H1 (cell line): ENCODE results near the gene GNAQ. TPM values are rescaled to one million over a fixed set of nuclear protein-coding genes. Genes with fewer than 3 reads are reported as not detected.

Source experiments
- ATF3 ChIP-seq: IDR thresholded peaks from 2 replicates; pipeline ENCODE4 v1.6.1; 2011; ENCODE audit warnings: low read depth, mild to moderate bottlenecking, low read length; ENCODE audit not compliant: insufficient read depth
- EP300 ChIP-seq, 2 experiments: IDR thresholded peaks; 1 replicate in 1 of 2; 2 replicates in 1 of 2; pipeline ENCODE4 v1.6.1; 2011 to 2012; ENCODE audit warnings: low read depth in 2 of 2, low read length in 2 of 2, mild to moderate bottlenecking in 2 of 2, borderline replicate concordance in 1 of 2, inconsistent platforms in 1 of 2, moderate library complexity in 1 of 2
- SIN3A ChIP-seq, 2 experiments: IDR thresholded peaks in 1 of 2; conservative IDR thresholded peaks in 1 of 2; 2 replicates each; pipeline ENCODE4 v1.6.1; 2011 to 2012; ENCODE audit warnings: low read length in 2 of 2, improper control_type of control experiment in 1 of 2, low read depth in 1 of 2, mild to moderate bottlenecking in 1 of 2
- TBP ChIP-seq: IDR thresholded peaks from 2 replicates; pipeline ENCODE4 v1.6.1; 2011; ENCODE audit warnings: low read depth, low read length, improper control_type of control experiment
- YY1 ChIP-seq: IDR thresholded peaks from 2 replicates; pipeline ENCODE4 v1.6.1; 2011; ENCODE audit warnings: low read depth, mild to moderate bottlenecking, low read length
- polyA plus RNA-seq, 7 experiments: library from polyadenylated mRNA; depleted of rRNA in 3 of 7; stranded (reverse) in 5 of 7; unstranded in 2 of 7; fragments of >200 nt in 5 of 7; fragments of 200-250 nt in 2 of 7; gene quantifications; 1 replicate in 5 of 7; 2 replicates in 1 of 7; 4 replicates in 1 of 7; pipeline versions ENCODE4 v1.2.1 to v1.2.3, GENCODE V29; 2011 to 2013; ENCODE audit warnings: missing spikeins in 2 of 7, mixed read lengths in 2 of 7
- total RNA-seq: library from RNA; stranded (reverse); fragmentation: NEBNext Ultra II Directional; extraction: Animal tissue kit (Norgen Biotek cat#: 25700); gene quantifications from 2 replicates; pipeline ENCODE4 v1.2.1, GENCODE V29; 2021
- TF ChIP-seq, protein P1 (sequence below): IDR thresholded peaks from 2 replicates; pipeline ENCODE4 v1.6.1; 2012; ENCODE audit warnings: inconsistent platforms

Gene GNAQ
- total and polyA plus RNA-seq, 2 of the 8 experiments (the other 6 are each of a cell fraction or from before 2014, with no cell fraction given) = 22.8 to 63.8 TPM

DNA sequence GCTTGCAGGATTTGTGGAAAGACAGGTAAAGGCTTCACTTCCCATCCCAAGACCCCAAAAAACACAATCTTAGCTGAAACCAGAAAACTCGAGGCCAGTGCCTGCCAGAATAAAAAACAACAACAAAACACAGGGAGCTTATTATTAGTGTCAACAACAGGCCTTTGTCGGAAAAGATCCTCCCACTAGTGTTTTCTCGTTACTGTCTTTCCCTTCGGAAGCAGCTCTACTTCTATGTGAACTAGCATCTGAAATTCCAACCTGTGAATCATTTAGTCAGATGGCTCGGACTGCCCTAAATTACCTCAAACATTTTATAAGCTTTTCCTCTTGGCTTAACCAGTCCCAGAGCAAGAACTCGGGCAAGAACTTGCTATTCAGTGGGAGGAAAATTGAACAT, 261.3 kb downstream of the GNAQ start (continued):
- TF ChIP-seq, protein P1, sequence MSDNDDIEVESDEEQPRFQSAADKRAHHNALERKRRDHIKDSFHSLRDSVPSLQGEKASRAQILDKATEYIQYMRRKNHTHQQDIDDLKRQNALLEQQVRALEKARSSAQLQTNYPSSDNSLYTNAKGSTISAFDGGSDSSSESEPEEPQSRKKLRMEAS = no peak
- no peak for TF ChIP-seq YY1
- no peak for TF ChIP-seq EP300 (IDR thresholded peaks at IDR 0.05; ENCODE audit: borderline replicate concordance in 1 of 2, low read depth in 2 of 2, low read length in 2 of 2)
- no peak for TF ChIP-seq SIN3A (conservative IDR thresholded peaks at IDR 0.05 in 1 of 2, IDR thresholded peaks at IDR 0.05 in 1 of 2; ENCODE audit: low read depth in 1 of 2, low read length in 2 of 2)
- no peak for TF ChIP-seq TBP
- no peak for TF ChIP-seq ATF3
